ENCODE measurements around the gene CCN5.
"Not testable (repeated sequence)": the region's sequence is repeated elsewhere in the genome, so short reads cannot be mapped to it uniquely, and the experiment has no call there.

CCN5 gene, protein sequence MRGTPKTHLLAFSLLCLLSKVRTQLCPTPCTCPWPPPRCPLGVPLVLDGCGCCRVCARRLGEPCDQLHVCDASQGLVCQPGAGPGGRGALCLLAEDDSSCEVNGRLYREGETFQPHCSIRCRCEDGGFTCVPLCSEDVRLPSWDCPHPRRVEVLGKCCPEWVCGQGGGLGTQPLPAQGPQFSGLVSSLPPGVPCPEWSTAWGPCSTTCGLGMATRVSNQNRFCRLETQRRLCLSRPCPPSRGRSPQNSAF

DNA sequence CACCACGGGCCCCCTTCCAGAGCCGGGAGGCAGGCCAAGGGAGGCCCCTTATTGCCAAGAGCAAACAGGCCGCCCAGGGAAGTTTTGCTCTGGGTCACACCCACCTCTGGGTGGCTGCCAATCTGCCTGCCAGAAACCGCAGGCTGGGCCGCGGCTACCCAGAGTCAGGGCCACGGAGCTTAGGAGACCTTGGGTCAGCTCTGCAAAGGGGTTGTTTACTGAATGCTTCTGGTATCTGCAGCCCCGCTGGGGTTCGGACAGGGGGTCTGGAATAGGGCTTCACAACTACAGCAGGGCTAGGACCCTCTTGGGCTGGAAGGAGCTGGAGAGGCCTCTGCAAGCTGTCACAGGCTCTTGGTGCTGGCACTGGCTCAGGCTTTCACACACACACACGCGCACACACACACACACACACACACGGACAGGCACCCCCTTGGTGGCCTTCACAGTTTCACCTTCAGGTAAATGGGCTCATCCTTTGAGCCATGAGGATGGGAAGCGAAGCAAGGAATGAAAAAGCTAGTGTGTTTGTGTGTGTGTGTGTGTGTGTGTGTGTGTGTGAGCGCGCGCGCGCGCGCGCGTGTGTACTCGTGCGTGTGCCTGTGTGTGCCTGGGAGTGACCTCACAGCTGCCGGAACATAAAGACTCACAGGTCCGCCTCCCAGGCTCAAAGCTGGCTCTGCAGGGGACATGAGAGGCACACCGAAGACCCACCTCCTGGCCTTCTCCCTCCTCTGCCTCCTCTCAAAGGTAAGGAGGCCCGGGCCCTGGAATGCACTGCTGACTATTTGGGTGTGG lies at the start of gene CCN5:
Gene CCN5 (plus strand): TSS at position 669 of the 798 bp plus-strand sequence. CDS start 22 bp downstream, at position 691.
- Histone ChIP-seq H3K27me3 (ENCODE audit: control insufficient read depth, insufficient read depth, low read length) (no peaks in the 10 kb centered on the region), H3K4me1 (ENCODE audit: control insufficient read depth, insufficient read depth, low read length) (no peaks in the 10 kb centered on the region), H3K9ac (ENCODE audit: low read depth, low read length) (no peak within 1 kb of the TSS), H3K9me3 (ENCODE audit: control insufficient read depth, insufficient read depth, low read length) (no peaks in the 10 kb centered on the region), H3K36me3 (ENCODE audit: control insufficient read depth, insufficient read depth, low read length) (no peaks in the 10 kb centered on the region), H3K4me3 (ENCODE audit: low read depth, low read length) (no peak within 1 kb of the TSS)

DNA sequence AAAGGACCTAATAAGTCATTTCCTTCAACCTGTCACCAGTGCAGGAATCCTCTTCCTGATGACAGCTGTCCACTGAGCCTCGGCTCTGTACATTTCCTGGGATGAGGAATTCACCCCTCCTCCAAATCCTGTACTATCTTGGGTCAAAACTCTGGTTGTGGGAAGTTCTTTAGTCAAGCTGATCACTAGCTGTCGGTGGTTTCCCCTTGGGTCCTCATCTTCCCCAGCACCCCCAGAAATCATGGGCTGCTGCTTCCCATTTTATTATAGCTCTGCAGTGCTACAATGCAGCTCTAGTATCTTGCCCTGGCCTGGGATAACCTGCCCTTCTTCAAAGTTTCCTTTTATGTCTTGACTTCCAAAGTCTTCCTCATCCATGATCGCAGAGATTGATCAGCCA lies 49.1 kb upstream of the CCN5 start:
- H3K4me1 ChIP-seq (ENCODE audit: control insufficient read depth, insufficient read depth, low read length) = no peaks in the 10 kb centered on the region
- H3K36me3 ChIP-seq (ENCODE audit: control insufficient read depth, insufficient read depth, low read length) = no peaks in the 10 kb centered on the region
- H3K9me3 ChIP-seq (ENCODE audit: control insufficient read depth, insufficient read depth, low read length) = no peaks in the 10 kb centered on the region
- no peak overlapping the region for H3K9ac ChIP-seq (ENCODE audit: low read depth, low read length)
- H3K4me3 ChIP-seq (ENCODE audit: low read depth, low read length) = no peak overlapping the region
- no peaks in the 10 kb centered on the region for H3K27me3 ChIP-seq (ENCODE audit: control insufficient read depth, insufficient read depth, low read length)

GRCh38 chr20:44670851-44671250 lies 44.3 kb upstream of the CCN5 start:
- not testable (repeated sequence) for H3K4me1 ChIP-seq (ENCODE audit: control insufficient read depth, insufficient read depth, low read length); H3K36me3 ChIP-seq (ENCODE audit: control insufficient read depth, insufficient read depth, low read length); H3K4me3 ChIP-seq (ENCODE audit: low read depth, low read length); H3K27me3 ChIP-seq (ENCODE audit: control insufficient read depth, insufficient read depth, low read length); H3K9ac ChIP-seq (ENCODE audit: low read depth, low read length); H3K9me3 ChIP-seq (ENCODE audit: control insufficient read depth, insufficient read depth, low read length)

- H3K9ac ChIP-seq (ENCODE audit: low read depth, low read length); H3K9me3 ChIP-seq (ENCODE audit: control insufficient read depth, insufficient read depth, low read length); H3K27me3 ChIP-seq (ENCODE audit: control insufficient read depth, insufficient read depth, low read length); H3K4me1 ChIP-seq (ENCODE audit: control insufficient read depth, insufficient read depth, low read length); H3K36me3 ChIP-seq (ENCODE audit: control insufficient read depth, insufficient read depth, low read length); H3K4me3 ChIP-seq (ENCODE audit: low read depth, low read length): not testable (repeated sequence)
These were observed 43.6 kb upstream of the CCN5 start for GRCh38 chr20:44671541-44671940.

DNA sequence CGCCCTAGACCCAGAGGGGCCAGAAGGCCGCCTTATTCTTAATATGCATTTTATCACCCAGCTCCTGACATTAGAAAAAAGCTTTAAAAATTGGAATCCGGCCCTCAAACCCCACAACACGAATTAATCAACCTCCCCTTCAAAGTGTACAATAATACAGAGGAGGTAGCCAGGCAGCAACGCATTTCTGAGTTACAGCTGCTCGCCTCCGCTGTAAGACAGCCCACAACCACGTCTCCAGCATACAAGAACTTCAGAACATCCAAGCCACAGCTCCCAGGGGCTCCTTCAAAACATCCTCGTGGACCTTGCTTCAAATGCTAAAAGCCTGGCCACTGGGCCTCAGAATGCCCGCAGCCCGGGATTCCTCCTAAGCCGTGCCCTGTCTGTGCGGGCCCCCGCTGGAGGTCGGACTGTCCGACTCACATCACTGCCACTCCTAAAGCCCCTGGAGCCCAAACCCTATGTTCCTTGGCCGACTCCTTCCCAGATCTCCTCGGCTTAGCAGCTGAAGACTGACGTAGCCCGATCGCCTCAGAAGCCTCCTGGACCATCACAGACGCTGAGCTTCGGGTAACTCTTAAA lies 42.8 kb upstream of the CCN5 start:
- H3K9ac ChIP-seq (ENCODE audit: low read depth, low read length); H3K27me3 ChIP-seq (ENCODE audit: control insufficient read depth, insufficient read depth, low read length); H3K9me3 ChIP-seq (ENCODE audit: control insufficient read depth, insufficient read depth, low read length); H3K36me3 ChIP-seq (ENCODE audit: control insufficient read depth, insufficient read depth, low read length); H3K4me1 ChIP-seq (ENCODE audit: control insufficient read depth, insufficient read depth, low read length); H3K4me3 ChIP-seq (ENCODE audit: low read depth, low read length): not testable (repeated sequence)

GRCh38 chr20:44678242-44678641 lies 36.9 kb upstream of the CCN5 start:
- Histone ChIP-seq H3K4me1 (ENCODE audit: control insufficient read depth, insufficient read depth, low read length) (no peaks in the 10 kb centered on the region), H3K4me3 (ENCODE audit: low read depth, low read length) (no peak overlapping the region), H3K9me3 (ENCODE audit: control insufficient read depth, insufficient read depth, low read length) (no peaks in the 10 kb centered on the region), H3K9ac (ENCODE audit: low read depth, low read length) (no peak overlapping the region), H3K27me3 (ENCODE audit: control insufficient read depth, insufficient read depth, low read length) (no peaks in the 10 kb centered on the region), H3K36me3 (ENCODE audit: control insufficient read depth, insufficient read depth, low read length) (no peaks in the 10 kb centered on the region)

GRCh38 chr20:44678990-44679611 lies 36.1 kb upstream of the CCN5 start:
- H3K9ac ChIP-seq (ENCODE audit: low read depth, low read length) = no peak overlapping the region

GRCh38 chr20:44681796-44682566 lies 33.2 kb upstream of the CCN5 start:
- no peaks in the 10 kb centered on the region for H3K9me3 ChIP-seq (ENCODE audit: control insufficient read depth, insufficient read depth, low read length)

More at GRCh38 chr20:44678990-44679611, 36.1 kb upstream of the CCN5 start:
- Histone ChIP-seq H3K27me3 (ENCODE audit: control insufficient read depth, insufficient read depth, low read length) (no peaks in the 10 kb centered on the region), H3K36me3 (ENCODE audit: control insufficient read depth, insufficient read depth, low read length) (no peaks in the 10 kb centered on the region), H3K9me3 (ENCODE audit: control insufficient read depth, insufficient read depth, low read length) (no peaks in the 10 kb centered on the region), H3K4me3 (ENCODE audit: low read depth, low read length) (no peak overlapping the region), H3K4me1 (ENCODE audit: control insufficient read depth, insufficient read depth, low read length) (no peaks in the 10 kb centered on the region)

DNA sequence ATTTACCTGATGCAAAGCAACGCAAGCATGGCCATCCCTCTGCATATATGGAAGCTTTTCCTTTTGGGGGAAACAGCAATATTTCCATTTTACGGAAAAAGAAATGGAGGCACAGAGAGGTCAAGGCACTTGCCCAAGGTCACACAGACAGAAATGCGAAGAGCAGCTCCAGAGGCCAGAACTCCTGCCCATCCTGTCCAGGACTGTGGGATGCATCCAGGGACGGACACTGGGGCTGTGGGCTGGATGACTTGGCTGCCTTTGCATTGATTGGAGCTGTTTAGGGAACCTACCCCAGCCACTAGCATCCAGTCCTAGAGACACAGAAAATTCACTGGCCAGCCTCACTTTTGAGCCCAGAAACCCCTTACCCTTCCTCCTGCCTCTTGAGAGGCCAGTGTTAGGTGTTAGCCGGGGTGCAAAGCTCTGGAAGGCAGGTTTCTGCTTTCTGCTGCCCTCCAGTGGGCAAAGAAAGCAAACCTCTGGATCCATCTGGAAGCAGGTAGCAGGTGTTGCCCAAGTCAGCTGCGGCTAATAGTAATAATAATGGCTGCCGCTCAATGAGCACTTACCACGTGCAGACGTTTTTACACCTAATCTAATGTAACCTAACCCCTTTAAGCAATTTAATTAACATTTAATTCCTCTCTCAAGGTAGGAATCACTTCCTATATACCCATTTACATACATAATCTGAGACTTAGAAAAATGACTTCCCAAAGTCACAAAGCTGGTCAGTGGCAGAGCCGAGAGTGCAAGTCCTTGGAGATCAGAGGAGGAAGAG lies 31.7 kb upstream of the CCN5 start:
- no peaks in the 10 kb centered on the region for H3K36me3 ChIP-seq (ENCODE audit: control insufficient read depth, insufficient read depth, low read length)
- H3K9me3 ChIP-seq (ENCODE audit: control insufficient read depth, insufficient read depth, low read length) = no peaks in the 10 kb centered on the region
- H3K4me1 ChIP-seq (ENCODE audit: control insufficient read depth, insufficient read depth, low read length) = peaks cover 3% of the 10 kb centered on the region
- H3K9ac ChIP-seq (ENCODE audit: low read depth, low read length) = no peak overlapping the region
- peaks cover 2% of the 10 kb centered on the region for H3K27me3 ChIP-seq (ENCODE audit: control insufficient read depth, insufficient read depth, low read length)
- no peak overlapping the region for H3K4me3 ChIP-seq (ENCODE audit: low read depth, low read length)

More at GRCh38 chr20:44681796-44682566, 33.2 kb upstream of the CCN5 start:
- H3K36me3 ChIP-seq (ENCODE audit: control insufficient read depth, insufficient read depth, low read length) = no peaks in the 10 kb centered on the region
- peaks cover 3% of the 10 kb centered on the region for H3K4me1 ChIP-seq (ENCODE audit: control insufficient read depth, insufficient read depth, low read length)
- no peak overlapping the region for H3K4me3 ChIP-seq (ENCODE audit: low read depth, low read length)
- no peak overlapping the region for H3K9ac ChIP-seq (ENCODE audit: low read depth, low read length)
- peaks cover 2% of the 10 kb centered on the region for H3K27me3 ChIP-seq (ENCODE audit: control insufficient read depth, insufficient read depth, low read length)

DNA sequence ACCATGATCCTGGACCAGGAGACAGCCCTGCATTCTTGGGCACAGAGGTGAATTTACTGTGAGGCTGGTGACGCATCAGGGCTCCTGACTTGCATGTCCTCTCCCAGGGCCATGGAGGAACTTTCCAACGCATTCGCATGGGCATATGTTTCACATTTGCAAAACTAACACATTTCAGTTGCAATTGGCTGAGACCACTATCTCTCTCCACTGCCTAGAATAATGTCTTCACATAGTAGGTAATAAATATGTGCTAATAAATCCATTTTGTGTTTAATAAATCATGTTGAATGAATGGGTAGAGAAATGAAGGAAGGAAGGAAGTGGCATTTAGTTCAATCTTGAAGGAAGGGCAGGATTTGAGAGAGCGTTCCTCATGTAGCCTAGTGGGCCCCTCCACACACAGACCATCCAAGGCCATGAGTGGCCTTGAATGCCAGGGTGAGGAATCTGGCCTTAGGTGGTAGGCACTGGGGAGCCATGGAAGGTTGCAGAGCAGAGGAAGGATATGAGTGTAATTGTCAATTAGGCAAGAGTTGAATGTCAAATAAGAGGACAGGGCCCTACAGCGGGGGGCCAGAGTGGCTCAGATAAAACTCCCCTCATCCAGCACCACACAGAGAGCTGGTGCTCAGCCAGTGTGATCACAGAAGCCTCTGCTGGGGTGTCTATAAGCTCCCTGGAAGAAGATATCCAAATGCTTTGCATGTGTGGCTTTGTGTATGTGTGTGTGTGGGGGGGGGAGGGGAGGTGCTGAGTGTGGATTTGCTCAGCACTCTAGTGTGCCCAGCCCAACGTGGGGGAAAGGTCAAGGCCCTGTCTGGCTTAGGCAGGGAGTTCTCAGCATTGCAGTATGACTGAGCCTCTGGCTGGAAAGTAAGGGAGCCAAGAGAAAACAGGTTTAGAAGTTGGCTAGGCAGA lies 30.9 kb upstream of the CCN5 start:
- peaks cover 3% of the 10 kb centered on the region for H3K4me1 ChIP-seq (ENCODE audit: control insufficient read depth, insufficient read depth, low read length)
- no peak overlapping the region for H3K9ac ChIP-seq (ENCODE audit: low read depth, low read length)
- H3K9me3 ChIP-seq (ENCODE audit: control insufficient read depth, insufficient read depth, low read length) = no peaks in the 10 kb centered on the region
- no peak overlapping the region for H3K4me3 ChIP-seq (ENCODE audit: low read depth, low read length)
- H3K36me3 ChIP-seq (ENCODE audit: control insufficient read depth, insufficient read depth, low read length) = no peaks in the 10 kb centered on the region
- H3K27me3 ChIP-seq (ENCODE audit: control insufficient read depth, insufficient read depth, low read length) = peaks cover 2% of the 10 kb centered on the region

Data from iPS-15b (cell line).